Type B pancreatic cell (in vitro differentiated cells): ENCODE data around the gene RASSF10. TPM values are rescaled to one million over a fixed set of nuclear protein-coding genes. Genes with fewer than 3 reads are reported as not detected.
A peak's percentile ranks its signal among the peaks of the same experiment; 100 is the strongest.

Experiments
- DNase-seq: peaks from one replicate; pipeline ENCODE4 v3.0.0; 2021; ENCODE audit warnings: mixed read lengths; ENCODE audit not compliant: unreplicated experiment; ENCODE audit errors: extremely low spot score
- H3K27ac Mint-ChIP-seq: 2 replicates; pipeline ENCODE4 v1.8.0; 2021; ENCODE audit warnings: mild to moderate bottlenecking, mixed read lengths
- H3K27me3 Mint-ChIP-seq: 2 replicates; pipeline ENCODE4 v1.8.0; 2021; ENCODE audit warnings: mixed read lengths
- H3K36me3 Mint-ChIP-seq: 2 replicates; pipeline ENCODE4 v1.8.0; 2021; ENCODE audit warnings: mixed read lengths
- H3K4me1 Mint-ChIP-seq: one replicate; pipeline ENCODE4 v1.8.0; 2021; ENCODE audit warnings: mixed read lengths; ENCODE audit not compliant: unreplicated experiment
- H3K4me3 Mint-ChIP-seq: 2 replicates; pipeline ENCODE4 v1.8.0; 2021; ENCODE audit warnings: mild to moderate bottlenecking, mixed read lengths
- H3K9me3 Mint-ChIP-seq: 2 replicates; pipeline ENCODE4 v1.8.0; 2021; ENCODE audit warnings: mixed read lengths
- CTCF ChIP-seq: fragments of 200-600 bp; sonication (generic); conservative IDR thresholded peaks from 2 replicates; pipeline ENCODE4 v1.5.0; 2021; ENCODE audit warnings: antibody characterized with exemption, mild to moderate bottlenecking
- long read RNA-seq: library from polyadenylated mRNA; unstranded; transcript quantifications from one replicate; pipeline ENCODE4 v2.0.0, GENCODE V29; 2020
- total RNA-seq: library from RNA; stranded (reverse); gene quantifications from 2 replicates; pipeline ENCODE4 v1.2.1, GENCODE V29; 2021; ENCODE audit warnings: low replicate concordance

The RASSF10 gene
- 8.6 and 13.8 TPM in 2 replicates for total RNA-seq
- long read RNA-seq, result 0 reads

DNA sequence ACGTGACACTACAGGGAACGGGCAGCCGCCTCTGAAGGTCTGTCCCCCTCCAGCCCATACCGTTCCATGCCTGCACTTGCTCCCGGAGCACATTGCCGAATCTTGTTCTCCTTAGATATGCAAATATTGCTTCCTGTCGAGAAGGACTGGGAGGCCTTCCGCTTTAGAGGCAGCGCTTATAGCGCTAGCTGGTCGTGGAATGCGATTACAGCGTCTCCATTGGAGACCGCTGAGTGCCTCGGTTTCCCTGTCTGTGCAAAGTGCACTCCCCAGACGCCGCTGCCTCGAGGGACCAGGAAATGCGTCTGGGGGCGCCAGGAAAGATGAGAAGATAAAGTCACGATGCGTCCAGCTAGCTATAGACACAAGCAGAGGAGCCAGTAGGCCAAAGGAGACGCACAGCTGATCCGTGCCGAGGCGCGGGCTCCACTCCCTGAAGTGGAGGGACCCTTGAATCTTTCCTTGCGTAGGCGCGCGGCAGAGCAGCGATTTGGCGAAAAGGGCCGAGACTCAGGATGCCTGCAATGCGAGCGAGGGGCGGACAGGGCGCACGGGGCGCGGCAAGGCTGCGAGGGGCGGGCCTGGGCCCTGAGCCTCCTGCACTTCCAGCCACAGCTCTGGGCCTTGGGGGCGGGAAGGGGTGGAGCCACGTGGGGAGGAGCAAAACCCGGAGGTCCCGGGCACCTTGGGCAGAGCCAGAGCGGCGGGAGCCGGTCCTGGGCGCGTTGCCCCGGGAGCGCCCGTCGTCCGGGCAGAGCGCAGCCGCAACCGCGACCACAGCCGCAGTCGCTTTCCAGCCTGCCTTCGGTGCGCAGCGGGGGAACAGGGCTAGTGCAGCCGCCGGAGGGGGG is at the start of gene RASSF10:
Gene RASSF10 (plus strand): TSS at position 692 of the 851 bp plus-strand sequence. CDS start 261 bp downstream, outside the sequence.
- Mint-ChIP-seq H3K27ac (peak within 1 kb of the TSS; percentile 89), H3K36me3 (peaks cover 10% of the 10 kb centered on the region), H3K9me3 (no peaks in the 10 kb centered on the region), H3K4me1 (peaks cover 38% of the 10 kb centered on the region), H3K27me3 (peaks cover 83% of the 10 kb centered on the region), H3K4me3 (peak within 1 kb of the TSS; percentile 92)
- TF ChIP-seq CTCF, result no peak
- peak; percentile 87 for DNase-seq

DNA sequence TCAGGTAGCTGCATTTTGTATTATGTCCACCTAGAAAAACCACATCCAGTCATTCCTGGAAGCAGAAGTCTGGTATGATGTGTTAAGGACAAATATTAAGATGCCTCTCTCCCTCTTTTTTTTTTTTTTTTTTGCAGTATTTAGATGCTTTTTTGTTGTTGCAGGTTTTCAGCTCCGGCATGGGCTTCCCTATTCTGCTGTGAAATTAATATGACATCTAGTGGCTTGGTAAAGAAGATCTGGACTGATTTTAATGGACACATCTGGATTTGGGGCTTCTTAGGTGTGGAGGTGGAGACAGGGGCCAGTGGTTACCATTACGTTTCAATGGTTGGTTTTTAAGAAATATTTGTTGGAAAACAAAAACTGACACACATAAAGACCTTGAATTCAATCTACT is 47.5 kb upstream of the RASSF10 start:
- Mint-ChIP-seq H3K36me3 (no peaks in the 10 kb centered on the region), H3K4me3 (no peak overlapping the region), H3K27ac (no peak overlapping the region), H3K27me3 (no peaks in the 10 kb centered on the region), H3K4me1 (no peaks in the 10 kb centered on the region), H3K9me3 (no peaks in the 10 kb centered on the region)
- no peak for DNase-seq
- peak; percentile 26 for TF ChIP-seq CTCF

DNA sequence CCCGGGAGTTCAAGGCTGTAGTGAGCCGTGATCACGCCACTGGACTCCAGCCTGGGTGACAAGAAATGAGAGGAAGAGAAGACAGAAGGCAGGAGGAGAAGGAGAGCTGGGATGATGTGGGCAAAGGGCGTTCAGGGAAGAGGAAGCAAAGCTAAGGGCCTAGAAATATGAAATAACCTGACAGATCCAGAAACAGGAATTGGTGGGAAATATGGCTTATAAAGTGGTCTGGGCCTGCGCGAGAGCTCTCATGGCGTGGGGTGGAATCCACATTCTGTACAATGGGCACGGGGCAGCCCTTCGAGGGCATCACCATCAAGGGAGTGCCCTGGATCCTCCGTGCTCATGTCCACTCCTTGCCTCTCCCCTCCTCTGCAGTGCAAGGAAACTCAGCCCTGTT is 46.8 kb upstream of the RASSF10 start:
- H3K9me3 Mint-ChIP-seq, result no peaks in the 10 kb centered on the region
- H3K36me3 Mint-ChIP-seq, result no peaks in the 10 kb centered on the region
- H3K4me1 Mint-ChIP-seq, result no peaks in the 10 kb centered on the region
- no peak overlapping the region for H3K4me3 Mint-ChIP-seq
- no peaks in the 10 kb centered on the region for H3K27me3 Mint-ChIP-seq
- TF ChIP-seq CTCF, result no peak
- no peak for DNase-seq
- no peak overlapping the region for H3K27ac Mint-ChIP-seq

DNA sequence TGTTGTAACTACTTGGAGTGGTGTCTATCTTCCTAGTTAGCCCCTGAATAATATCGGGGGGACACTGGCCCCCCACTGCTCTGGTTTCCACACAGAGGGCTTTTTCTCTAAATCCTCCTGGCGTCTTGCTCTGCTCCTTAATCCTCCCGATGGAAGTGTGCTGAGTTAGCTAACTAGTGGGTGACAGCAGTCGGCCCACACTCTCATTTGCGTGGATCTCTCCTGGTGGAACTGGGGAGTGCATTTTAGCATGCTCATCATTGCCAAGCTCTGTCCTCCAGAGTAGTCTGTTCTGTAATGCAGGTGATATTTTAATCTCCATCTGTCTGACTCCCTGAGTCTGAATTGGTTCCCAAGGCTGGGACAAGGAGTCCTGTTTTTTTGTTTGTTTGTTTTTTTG is 46.1 kb upstream of the RASSF10 start:
- H3K4me3 Mint-ChIP-seq, result no peak overlapping the region
- TF ChIP-seq CTCF, result no peak
- peak overlapping the region; percentile 32 for H3K27ac Mint-ChIP-seq
- no peaks in the 10 kb centered on the region for H3K4me1 Mint-ChIP-seq
- DNase-seq, result no peak
- no peaks in the 10 kb centered on the region for H3K27me3 Mint-ChIP-seq
- no peaks in the 10 kb centered on the region for H3K9me3 Mint-ChIP-seq
- no peaks in the 10 kb centered on the region for H3K36me3 Mint-ChIP-seq

DNA sequence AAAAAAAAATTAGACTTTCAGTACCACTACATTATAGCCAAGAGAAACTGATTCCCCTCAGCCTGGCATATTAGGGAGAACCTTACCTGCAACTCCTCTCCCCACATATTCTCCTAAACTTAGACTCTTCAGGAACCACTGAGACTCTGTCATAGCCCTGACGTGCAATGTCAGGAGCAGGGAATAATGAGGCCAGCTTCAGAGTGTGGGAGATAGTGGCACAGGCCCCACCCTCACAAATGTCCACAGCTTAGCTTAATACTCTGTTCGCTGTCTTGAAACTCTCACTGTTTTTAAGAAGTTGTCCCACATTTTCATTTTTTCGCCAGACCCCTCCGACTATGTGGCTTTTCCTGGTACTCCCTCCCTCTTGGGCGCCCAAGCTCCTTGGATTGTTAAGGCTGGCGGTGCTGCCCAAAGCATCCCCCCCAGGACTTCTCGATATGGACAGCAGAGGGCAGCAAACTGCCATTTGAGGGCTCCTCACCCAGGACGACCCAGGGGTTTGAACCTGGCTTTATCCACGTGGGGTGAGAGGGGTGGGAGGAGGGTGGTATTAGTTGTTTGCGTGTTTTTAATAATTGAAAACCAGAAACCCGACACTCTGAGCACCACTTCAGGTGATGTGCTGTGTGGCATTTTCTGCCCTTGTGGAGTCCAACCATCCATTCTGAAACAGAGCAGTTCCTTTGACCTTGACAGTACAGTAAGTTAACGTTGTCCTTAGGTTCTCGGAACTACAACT is 45.2 kb upstream of the RASSF10 start:
- Mint-ChIP-seq H3K27me3 (peaks cover 3% of the 10 kb centered on the region), H3K27ac (no peak overlapping the region), H3K4me3 (no peak overlapping the region), H3K4me1 (no peaks in the 10 kb centered on the region), H3K36me3 (no peaks in the 10 kb centered on the region), H3K9me3 (no peaks in the 10 kb centered on the region)
- peak; percentile 97 for TF ChIP-seq CTCF
- peak; percentile 82 for DNase-seq
